GM23338 (cell line): Measurements from ENCODE around the gene KCNJ16.
A peak's percentile ranks its signal among the peaks of the same experiment; 100 is the strongest.

Source experiments
- CTCF ChIP-seq, 2 experiments: fragments of 200-600 bp in 1 of 2; sonication (generic) in 1 of 2; conservative IDR thresholded peaks; 2 replicates each; pipeline versions ENCODE4 v1.5.1 to v1.6.1; 2016 to 2017; ENCODE audit warnings: antibody characterized with exemption in 2 of 2, low read depth in 2 of 2, mild to moderate bottlenecking in 2 of 2, moderate library complexity in 1 of 2
- ETS1 ChIP-seq: IDR thresholded peaks from 2 replicates; pipeline ENCODE4 v1.6.1; 2016; ENCODE audit warnings: antibody characterized with exemption
- EZH2 ChIP-seq: fragments of 200-600 bp; sonication (generic); IDR thresholded peaks from one replicate; pipeline ENCODE4 v1.8.0; 2017; ENCODE audit warnings: antibody characterized with exemption, mild to moderate bottlenecking, low read depth; ENCODE audit not compliant: unreplicated experiment
- EZH2phosphoT487 ChIP-seq: fragments of 200-600 bp; sonication (generic); IDR thresholded peaks from one replicate; pipeline ENCODE4 v1.8.1; 2018; ENCODE audit warnings: antibody characterized with exemption; ENCODE audit not compliant: unreplicated experiment
- JUNB ChIP-seq: IDR thresholded peaks from one replicate; pipeline ENCODE4 v1.6.1; 2016; ENCODE audit warnings: antibody characterized with exemption; ENCODE audit not compliant: unreplicated experiment
- NANOG ChIP-seq: IDR thresholded peaks from 2 replicates; pipeline ENCODE4 v1.6.1; 2016; ENCODE audit warnings: antibody characterized with exemption, borderline replicate concordance
- POLR2AphosphoS5 ChIP-seq: IDR thresholded peaks from 2 replicates; pipeline ENCODE4 v1.6.1; 2016; ENCODE audit warnings: antibody characterized with exemption, low read depth
- STAT1 ChIP-seq: IDR thresholded peaks from one replicate; pipeline ENCODE4 v1.6.1; 2016; ENCODE audit warnings: antibody characterized with exemption; ENCODE audit not compliant: unreplicated experiment
- ZNF114 ChIP-seq: fragments of 250-450 bp; sonication (Bioruptor Pico); IDR thresholded peaks from 2 replicates; pipeline ENCODE4 v1.5.0; 2020; ENCODE audit warnings: mild to moderate bottlenecking, moderate library complexity
- ZNF331 ChIP-seq: fragments of 250-450 bp; sonication (Bioruptor Pico); IDR thresholded peaks from 2 replicates; pipeline ENCODE4 v1.5.0; 2020; ENCODE audit warnings: low read depth, mild to moderate bottlenecking, moderate library complexity
- TF ChIP-seq, protein P1 (sequence below): IDR thresholded peaks from one replicate; pipeline ENCODE4 v1.6.1; 2018; ENCODE audit warnings: antibody characterized with exemption; ENCODE audit not compliant: unreplicated experiment

DNA sequence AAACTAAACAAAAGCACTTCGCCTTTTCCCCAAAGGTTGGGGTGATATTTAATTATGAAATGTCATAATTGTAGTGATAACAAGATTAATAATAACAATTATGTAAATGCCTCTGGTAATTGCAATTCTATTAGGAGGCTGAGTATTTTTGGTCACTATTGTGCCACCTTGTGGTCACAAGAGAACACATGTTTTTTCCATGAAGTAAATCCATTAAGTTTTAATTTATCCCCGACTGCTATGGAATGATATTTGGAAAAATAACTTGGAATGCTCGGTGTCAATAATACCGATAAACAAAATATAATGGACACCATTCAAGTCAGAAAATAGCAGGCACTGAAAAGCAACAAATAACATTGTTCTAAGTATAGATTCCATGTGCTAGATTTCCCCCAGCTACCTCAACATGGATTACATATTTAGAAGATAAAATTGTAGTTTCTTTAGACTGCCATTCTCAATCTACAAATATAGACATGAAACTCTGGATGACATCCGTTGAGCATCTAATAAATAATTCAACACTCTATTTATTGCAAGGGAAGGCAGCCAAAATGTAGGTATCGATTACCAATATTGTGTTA, 69.3 kb downstream of the KCNJ16 start:
- TF ChIP-seq CTCF (conservative IDR thresholded peaks at IDR 0.05; ENCODE audit: low read depth in 2 of 2) (peak; percentile 58 to 81), POLR2AphosphoS5 (no peak), EZH2 (no peak), ZNF114 (no peak), ETS1 (no peak), EZH2phosphoT487 (no peak), ZNF331 (no peak), JUNB (no peak), STAT1 (no peak), NANOG (no peak)
- TF ChIP-seq, protein P1, sequence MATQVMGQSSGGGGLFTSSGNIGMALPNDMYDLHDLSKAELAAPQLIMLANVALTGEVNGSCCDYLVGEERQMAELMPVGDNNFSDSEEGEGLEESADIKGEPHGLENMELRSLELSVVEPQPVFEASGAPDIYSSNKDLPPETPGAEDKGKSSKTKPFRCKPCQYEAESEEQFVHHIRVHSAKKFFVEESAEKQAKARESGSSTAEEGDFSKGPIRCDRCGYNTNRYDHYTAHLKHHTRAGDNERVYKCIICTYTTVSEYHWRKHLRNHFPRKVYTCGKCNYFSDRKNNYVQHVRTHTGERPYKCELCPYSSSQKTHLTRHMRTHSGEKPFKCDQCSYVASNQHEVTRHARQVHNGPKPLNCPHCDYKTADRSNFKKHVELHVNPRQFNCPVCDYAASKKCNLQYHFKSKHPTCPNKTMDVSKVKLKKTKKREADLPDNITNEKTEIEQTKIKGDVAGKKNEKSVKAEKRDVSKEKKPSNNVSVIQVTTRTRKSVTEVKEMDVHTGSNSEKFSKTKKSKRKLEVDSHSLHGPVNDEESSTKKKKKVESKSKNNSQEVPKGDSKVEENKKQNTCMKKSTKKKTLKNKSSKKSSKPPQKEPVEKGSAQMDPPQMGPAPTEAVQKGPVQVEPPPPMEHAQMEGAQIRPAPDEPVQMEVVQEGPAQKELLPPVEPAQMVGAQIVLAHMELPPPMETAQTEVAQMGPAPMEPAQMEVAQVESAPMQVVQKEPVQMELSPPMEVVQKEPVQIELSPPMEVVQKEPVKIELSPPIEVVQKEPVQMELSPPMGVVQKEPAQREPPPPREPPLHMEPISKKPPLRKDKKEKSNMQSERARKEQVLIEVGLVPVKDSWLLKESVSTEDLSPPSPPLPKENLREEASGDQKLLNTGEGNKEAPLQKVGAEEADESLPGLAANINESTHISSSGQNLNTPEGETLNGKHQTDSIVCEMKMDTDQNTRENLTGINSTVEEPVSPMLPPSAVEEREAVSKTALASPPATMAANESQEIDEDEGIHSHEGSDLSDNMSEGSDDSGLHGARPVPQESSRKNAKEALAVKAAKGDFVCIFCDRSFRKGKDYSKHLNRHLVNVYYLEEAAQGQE: no peak
